Measurements from ENCODE around the gene PHOSPHO1.

- TF ChIP-seq CTCF (IDR thresholded peaks at IDR 0.05; ENCODE audit: poor library complexity) (no peak), EZH2 (IDR thresholded peaks at IDR 0.05; ENCODE audit: borderline replicate concordance) (no peak), EZH2phosphoT487 (IDR thresholded peaks at IDR 0.05; ENCODE audit: low read depth, severe bottlenecking, unreplicated experiment) (no peak)
Measured at GRCh38 chr17:49213847-49214246, 16.7 kb downstream of the PHOSPHO1 start.

Measured in hepatocyte (in vitro differentiated cells).